NCI-H1105 treated with DMSO at 0.1 percent for 48 hours (cell line): Measurements from ENCODE around the gene MYL10.
"Not testable (repeated sequence)": the region's sequence is repeated elsewhere in the genome, so short reads cannot be mapped to it uniquely, and the experiment has no call there.

Source experiments
- DNase-seq: peaks from one replicate; lab custom pipeline; 2025; lab: John Stamatoyannopoulos, UW

Gene MYL10

GRCh38 chr7:101650579-101651081 lies 21.5 kb upstream of the MYL10 start:
- DNase-seq, result no peak

- not testable (repeated sequence) for DNase-seq
Measured at GRCh38 chr7:101647876-101648275, 18.8 kb upstream of the MYL10 start.

DNA sequence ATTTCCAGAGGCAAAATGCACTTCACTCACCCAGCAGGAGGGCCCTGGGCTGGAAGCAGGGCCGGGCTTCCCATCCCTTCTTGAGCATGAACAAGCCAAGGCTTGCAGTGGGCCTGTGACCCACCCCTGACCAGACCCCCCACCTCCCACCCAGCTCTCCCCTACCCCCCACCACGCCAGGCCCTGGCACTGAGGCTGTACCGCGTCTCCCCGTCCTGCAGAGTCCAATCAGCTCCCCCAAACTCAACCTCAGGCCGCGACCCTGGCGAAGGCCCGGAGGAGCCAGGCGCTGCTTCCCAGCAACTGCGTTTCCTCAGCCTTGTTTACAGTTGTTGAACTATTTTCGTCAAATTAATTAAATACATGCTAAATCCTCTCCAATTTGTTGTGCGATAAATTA lies 16.9 kb upstream of the MYL10 start:
- DNase-seq, result no peak

GRCh38 chr7:101644879-101645278 lies 15.8 kb upstream of the MYL10 start:
- no peak for DNase-seq

- not testable (repeated sequence) for DNase-seq
Measured at GRCh38 chr7:101639127-101639526, 10.0 kb upstream of the MYL10 start.

DNA sequence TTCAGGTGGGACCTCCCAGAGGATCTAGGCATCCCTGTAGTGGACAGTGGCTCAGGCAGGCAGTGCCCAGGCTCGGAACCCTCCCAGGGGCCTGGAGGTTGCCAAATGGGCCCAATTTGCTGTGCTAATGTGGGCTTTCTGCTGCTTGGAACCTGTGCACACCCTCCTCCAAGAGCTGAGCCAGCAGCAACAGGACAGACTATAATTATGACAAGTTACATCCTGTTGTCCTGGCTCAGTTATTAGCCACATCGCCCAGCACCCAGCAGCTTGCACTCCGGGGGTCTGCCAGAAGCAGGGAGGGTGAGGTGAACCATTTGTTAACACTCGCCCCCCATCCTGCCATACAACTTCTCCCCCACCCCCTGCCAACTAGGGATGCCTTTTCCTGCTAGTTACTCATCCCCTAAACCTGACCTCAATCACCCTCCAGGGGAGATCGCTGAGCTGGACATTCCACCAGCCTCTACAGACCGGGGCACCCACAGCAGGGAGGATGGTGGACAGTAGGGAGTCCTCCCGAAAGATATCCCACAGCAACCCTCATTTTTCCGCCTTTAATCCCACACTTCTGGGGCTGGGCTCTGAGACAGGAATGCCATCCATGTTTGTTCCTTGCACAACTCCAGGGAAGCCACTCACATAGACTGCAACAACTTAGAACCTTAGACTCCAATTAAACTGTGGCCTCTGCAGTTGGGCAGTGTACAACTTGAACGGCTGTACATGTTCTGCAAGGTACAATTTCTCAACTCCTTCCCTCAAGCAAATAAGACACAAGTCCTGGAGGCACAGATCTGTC lies 7.9 kb upstream of the MYL10 start:
- DNase-seq, result no peak

GRCh38 chr7:101635484-101635883 lies 6.4 kb upstream of the MYL10 start:
- DNase-seq, result no peak

- DNase-seq, result no peak
Measured at GRCh38 chr7:101634196-101634717, 5.2 kb upstream of the MYL10 start.

- DNase-seq, result no peak
Measured at GRCh38 chr7:101633511-101633910, 4.4 kb upstream of the MYL10 start.

GRCh38 chr7:101632641-101633040 lies 3.5 kb upstream of the MYL10 start:
- no peak for DNase-seq

GRCh38 chr7:101631224-101631714 lies 2.2 kb upstream of the MYL10 start:
- no peak for DNase-seq

- DNase-seq, result no peak
Measured at GRCh38 chr7:101630591-101630990, 1.5 kb upstream of the MYL10 start.

GRCh38 chr7:101628522-101628921 lies 574 bp downstream of the MYL10 start:
- DNase-seq, result no peak

DNA sequence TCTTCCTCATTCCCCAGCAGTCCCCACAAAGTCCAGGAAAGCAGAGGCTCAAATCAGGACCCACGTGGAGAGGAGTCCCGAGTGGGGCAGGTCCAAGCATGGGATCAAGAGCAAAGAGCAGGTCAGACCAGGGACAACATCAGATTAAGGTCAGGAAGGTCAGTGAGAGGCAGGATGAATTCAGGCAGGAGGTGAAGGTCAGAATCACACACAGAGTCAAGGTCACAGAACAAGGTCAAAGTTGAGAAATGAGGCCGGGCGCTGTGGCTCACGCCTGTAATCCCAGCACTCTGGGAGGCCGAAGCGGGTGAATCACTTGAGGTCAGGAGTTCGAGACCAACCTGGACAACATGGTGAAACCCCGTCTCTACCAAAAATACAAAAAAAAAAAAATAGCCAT lies 2.3 kb downstream of the MYL10 start:
- no peak for DNase-seq

DNA sequence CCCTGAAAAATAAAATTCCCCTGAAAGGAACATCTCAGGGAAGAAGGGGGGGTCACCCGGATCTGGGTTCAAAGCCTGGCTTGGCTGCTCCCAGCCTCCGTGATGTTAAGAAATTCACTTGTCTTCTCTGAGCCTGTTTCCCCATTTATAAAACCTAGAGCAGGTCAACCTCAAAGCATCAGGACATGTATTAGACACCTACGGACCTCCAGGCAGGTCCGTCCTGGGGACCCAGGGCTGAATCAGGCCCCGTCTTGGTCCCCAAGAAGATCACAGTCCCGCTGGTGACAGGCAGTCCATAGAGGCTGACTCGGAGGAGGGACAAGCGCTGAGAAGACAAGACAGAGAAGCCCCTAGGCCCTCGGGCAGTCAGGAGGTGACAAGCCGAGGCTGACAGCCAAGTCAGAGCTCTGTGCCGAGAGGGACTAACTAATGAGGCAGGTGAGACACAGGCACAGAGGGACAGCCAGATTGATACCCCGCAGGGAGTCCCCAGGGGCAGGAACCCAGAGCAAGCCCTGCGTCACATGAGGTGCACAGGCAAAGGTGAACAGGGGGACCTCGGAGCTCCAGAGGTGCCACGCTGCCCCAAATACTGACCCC lies 2.9 kb downstream of the MYL10 start:
- no peak for DNase-seq

DNA sequence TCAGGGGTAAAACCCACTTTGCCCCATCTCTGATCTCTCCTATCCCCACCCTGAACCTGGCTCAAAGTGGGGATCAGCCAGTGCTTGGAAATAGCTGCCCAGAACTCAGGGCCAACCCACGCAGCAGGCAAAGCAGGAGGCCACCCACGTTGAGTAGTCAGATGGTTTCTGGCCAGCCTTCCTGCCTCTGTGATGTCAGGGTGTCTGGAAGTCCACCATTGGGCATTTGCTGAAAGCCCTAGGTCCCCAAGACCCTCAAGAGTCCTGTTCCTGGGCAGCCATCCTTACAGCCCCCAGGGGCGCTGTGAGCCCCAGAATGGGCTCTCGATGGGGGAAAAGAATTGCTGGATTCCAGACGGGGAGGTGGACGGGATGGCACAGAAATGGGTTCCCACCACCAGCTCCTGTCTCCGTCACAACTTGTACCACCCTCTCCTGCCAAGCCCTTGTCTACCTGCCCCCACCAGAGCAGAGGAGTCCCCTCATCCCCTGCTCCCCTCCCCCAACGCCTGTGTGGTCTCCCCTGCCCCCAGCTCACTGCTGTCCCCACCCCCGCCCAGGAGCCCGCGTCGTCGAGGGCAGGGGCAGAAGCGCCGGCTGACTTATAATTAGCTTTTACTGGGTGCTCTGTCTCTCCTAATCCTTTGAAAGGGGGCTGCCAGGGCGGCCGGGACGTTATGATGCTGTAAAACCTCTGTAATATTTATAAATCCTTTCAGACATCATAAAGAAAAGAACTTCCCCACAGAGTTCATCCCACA lies 3.9 kb downstream of the MYL10 start:
- DNase-seq, result no peak

DNA sequence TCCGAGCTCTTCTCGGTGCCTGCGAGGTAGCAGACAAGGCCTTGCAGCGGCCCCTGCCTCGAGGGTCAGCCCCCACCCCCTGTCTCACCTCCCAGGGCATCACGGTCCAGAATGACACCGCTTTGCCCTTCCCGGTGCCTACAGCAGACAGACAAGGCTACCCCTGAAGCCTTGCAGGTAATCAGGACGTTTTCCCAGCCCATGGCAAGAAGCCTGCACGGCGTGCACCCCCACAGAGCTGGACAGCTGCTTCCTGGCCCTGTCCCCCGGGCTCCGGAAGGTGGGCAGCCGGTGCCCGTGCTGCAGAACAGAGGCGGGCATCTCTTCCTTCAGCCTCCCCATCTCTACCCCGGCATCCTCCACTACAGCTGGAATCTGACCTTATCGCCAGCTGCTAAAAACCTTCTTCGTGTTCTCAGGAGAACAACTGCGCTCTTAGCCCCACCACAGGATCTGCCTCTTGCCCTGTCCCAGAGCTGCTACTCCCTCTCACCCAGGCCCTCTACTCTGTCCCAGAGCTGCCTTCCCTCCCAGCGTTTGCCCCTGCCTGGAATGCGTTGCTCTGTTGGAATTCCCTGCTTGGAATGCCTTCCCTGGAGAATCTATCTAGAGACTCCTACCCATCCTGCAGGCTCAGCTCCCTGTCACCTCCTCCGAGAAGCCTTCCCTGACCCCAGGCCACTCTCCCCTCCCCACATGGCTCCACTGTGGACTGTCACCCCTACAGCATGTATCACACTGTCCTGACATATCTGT lies 4.7 kb downstream of the MYL10 start:
- DNase-seq, result no peak

GRCh38 chr7:101622609-101623173 lies 6.4 kb downstream of the MYL10 start:
- DNase-seq, result no peak

DNA sequence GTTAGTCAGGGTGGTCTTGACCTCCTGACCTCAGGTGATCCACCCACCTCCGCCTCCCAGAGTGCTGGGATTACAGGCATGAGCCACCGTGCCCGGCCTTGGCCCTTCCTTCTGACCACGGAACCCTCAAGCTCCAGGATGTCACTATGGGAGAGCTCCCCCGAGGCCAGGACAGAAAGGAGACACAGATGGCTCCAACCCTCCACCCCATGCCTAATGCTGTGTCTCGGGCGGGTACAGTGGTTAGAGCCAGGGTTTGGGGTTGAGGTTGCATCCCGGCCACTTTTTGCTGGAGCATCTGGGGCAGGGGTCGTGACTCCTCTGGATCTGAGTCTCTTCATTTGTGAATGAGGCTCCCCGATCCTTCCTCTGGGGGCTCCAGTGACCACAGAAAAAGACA lies 8.1 kb downstream of the MYL10 start:
- no peak for DNase-seq

- DNase-seq, result no peak
Measured at GRCh38 chr7:101620395-101620794, 8.7 kb downstream of the MYL10 start.

DNA sequence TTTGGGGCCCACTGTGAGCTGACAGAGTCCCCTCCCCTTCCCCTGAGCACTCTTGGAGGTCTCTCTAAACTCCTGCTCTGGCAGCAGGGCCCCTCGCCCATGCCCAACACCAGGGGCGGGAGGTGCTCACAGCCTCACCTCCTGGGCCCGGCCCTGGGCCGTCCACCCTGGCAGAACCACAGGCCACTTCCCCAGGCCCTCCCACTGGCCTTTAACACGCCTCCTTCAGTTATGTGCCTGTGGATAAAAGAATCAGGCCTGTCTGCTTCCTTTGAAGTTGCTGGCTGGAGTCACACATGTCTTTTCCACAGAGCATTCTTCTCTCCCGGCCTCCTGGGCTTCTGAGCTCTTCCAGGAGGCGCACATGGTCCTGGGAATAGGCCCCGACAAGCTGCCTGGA lies 10.2 kb downstream of the MYL10 start:
- no peak for DNase-seq
